Tibial nerve (tissue), 4 donors: ENCODE data around the gene MOB2.

ENCODE experiments used
- CTCF ChIP-seq, 5 experiments: fragments of 200-600 bp in 3 of 5; fragments of 450-650 bp in 2 of 5; sonication (generic) in 3 of 5; IDR thresholded peaks; one replicate each; pipeline ENCODE4 v1.5.1; 2016 to 2019; ENCODE audit warnings: antibody characterized with exemption in 5 of 5, mild to moderate bottlenecking in 3 of 5, moderate library complexity in 2 of 5
- EP300 ChIP-seq, 2 donors: sonication (generic); formaldehyde crosslinking; IDR thresholded peaks; one replicate each; pipeline ENCODE4 v1.6.1; 2017; ENCODE audit warnings: antibody characterized with exemption in 2 of 2, mild to moderate bottlenecking in 1 of 2
- POLR2A ChIP-seq, 2 donors: fragments of 450-650 bp; IDR thresholded peaks; one replicate each; pipeline ENCODE4 v1.6.1; 2017; ENCODE audit warnings: antibody characterized with exemption in 2 of 2, mild to moderate bottlenecking in 2 of 2, moderate library complexity in 2 of 2

- TF ChIP-seq CTCF (IDR thresholded peaks at IDR 0.05), result no peak
- TF ChIP-seq EP300 (IDR thresholded peaks at IDR 0.05), result no peak
- TF ChIP-seq POLR2A (IDR thresholded peaks at IDR 0.05), result no peak
Observed at GRCh38 chr11:1500466-1501420, 14.2 kb upstream of the MOB2 start.
